Mesenchymal stem cell (in vitro differentiated cells and primary cell): ENCODE data around the gene RGMA.

Experiments used
- DNase-seq: peaks from one replicate; pipeline ENCODE4 v3.0.0-alpha.2; 2013
- H2AFZ ChIP-seq: one replicate; pipeline ENCODE4 v1.6.1; 2013; ENCODE audit warnings: low read depth, mild to moderate bottlenecking, control low read depth, inconsistent platforms, low read length, moderate library complexity
- H2AK5ac ChIP-seq: 2 replicates; pipeline ENCODE4 v1.6.1; 2013; ENCODE audit warnings: low read length, moderate library complexity, mild to moderate bottlenecking, inconsistent platforms; ENCODE audit not compliant: severe bottlenecking
- H2BK120ac ChIP-seq: one replicate; pipeline ENCODE4 v1.6.1; 2013; ENCODE audit warnings: low read depth, mild to moderate bottlenecking, inconsistent platforms, low read length, moderate library complexity
- H2BK12ac ChIP-seq, 2 experiments: one replicate each; pipeline ENCODE4 v1.6.1; 2013; ENCODE audit warnings: inconsistent platforms in 2 of 2, low read length in 2 of 2, mild to moderate bottlenecking in 2 of 2, moderate library complexity in 2 of 2, control low read depth in 1 of 2
- H2BK15ac ChIP-seq: one replicate; pipeline ENCODE4 v1.6.1; 2013; ENCODE audit warnings: mild to moderate bottlenecking, low read depth, inconsistent platforms; ENCODE audit not compliant: poor library complexity, severe bottlenecking
- H2BK5ac ChIP-seq: 2 replicates; pipeline ENCODE4 v1.6.1; 2013; ENCODE audit warnings: low read depth, mild to moderate bottlenecking, low read length, control low read depth, inconsistent platforms; ENCODE audit not compliant: poor library complexity, severe bottlenecking
- H3K14ac ChIP-seq, 2 experiments: one replicate each; pipeline ENCODE4 v1.6.1; 2013; ENCODE audit warnings: inconsistent platforms in 2 of 2, low read length in 2 of 2, control low read depth in 1 of 2, mild to moderate bottlenecking in 1 of 2, moderate library complexity in 1 of 2
- H3K18ac ChIP-seq, 2 experiments: one replicate each; pipeline ENCODE4 v1.6.1; 2013; ENCODE audit warnings: inconsistent platforms in 2 of 2, low read length in 2 of 2, control low read depth in 1 of 2, low read depth in 1 of 2, mild to moderate bottlenecking in 1 of 2
- H3K23ac ChIP-seq, 2 experiments: one replicate each; pipeline ENCODE4 v1.6.1; 2013; ENCODE audit warnings: inconsistent platforms in 2 of 2, low read length in 2 of 2, mild to moderate bottlenecking in 2 of 2, moderate library complexity in 2 of 2, control low read depth in 1 of 2
- H3K27ac ChIP-seq: 2 replicates; pipeline ENCODE4 v1.5.1; 2013; ENCODE audit warnings: mild to moderate bottlenecking, moderate library complexity, low read length, control low read depth, inconsistent platforms; ENCODE audit not compliant: poor library complexity, severe bottlenecking
- H3K27me3 ChIP-seq, 2 experiments: 2 replicates each; pipeline versions ENCODE4 v1.6.1 to v1.7.0; 2013; ENCODE audit warnings: low read length in 2 of 2, mild to moderate bottlenecking in 2 of 2, moderate library complexity in 2 of 2, control low read depth in 1 of 2, inconsistent platforms in 1 of 2; ENCODE audit not compliant: control insufficient read depth in 1 of 2, insufficient read depth in 1 of 2
- H3K36me3 ChIP-seq, 2 experiments: 2 replicates each; pipeline versions ENCODE4 v1.6.1 to v1.7.0; 2013; ENCODE audit warnings: low read length in 2 of 2, control low read depth in 1 of 2, inconsistent platforms in 1 of 2, low read depth in 1 of 2, mild to moderate bottlenecking in 1 of 2; ENCODE audit not compliant: insufficient read depth in 2 of 2, control insufficient read depth in 1 of 2
- H3K4ac ChIP-seq, 2 experiments: one replicate each; pipeline ENCODE4 v1.6.1; 2013; ENCODE audit warnings: inconsistent platforms in 2 of 2, low read length in 2 of 2, mild to moderate bottlenecking in 2 of 2, moderate library complexity in 2 of 2, control low read depth in 1 of 2, low read depth in 1 of 2
- H3K4me1 ChIP-seq: 2 replicates; pipeline ENCODE4 v1.6.1; 2013; ENCODE audit warnings: low read depth, low read length, control low read depth; ENCODE audit not compliant: control insufficient read depth, insufficient read depth
- H3K4me2 ChIP-seq: 2 replicates; pipeline ENCODE4 v1.6.1; 2013; ENCODE audit warnings: low read length, mild to moderate bottlenecking, inconsistent platforms; ENCODE audit not compliant: poor library complexity, severe bottlenecking
- H3K4me3 ChIP-seq, 2 experiments: 2 replicates each; pipeline versions ENCODE4 v1.5.1 to v1.7.0; 2013; ENCODE audit warnings: low read length in 2 of 2, mild to moderate bottlenecking in 2 of 2, control low read depth in 1 of 2, low read depth in 1 of 2; ENCODE audit not compliant: insufficient read depth in 1 of 2
- H3K79me1 ChIP-seq: replicated peaks from 2 replicates; pipeline ENCODE4 v1.6.1; 2013; ENCODE audit warnings: mild to moderate bottlenecking, control low read depth, low read length, inconsistent platforms; ENCODE audit not compliant: poor library complexity, severe bottlenecking
- H3K9ac ChIP-seq: 2 replicates; pipeline ENCODE4 v1.7.0; 2013; ENCODE audit warnings: mild to moderate bottlenecking, low read length, moderate library complexity
- H3K9me3 ChIP-seq: 2 replicates; pipeline ENCODE4 v1.7.0; 2013; ENCODE audit warnings: mild to moderate bottlenecking, low read length; ENCODE audit not compliant: control insufficient read depth
- H4K8ac ChIP-seq: one replicate; pipeline ENCODE4 v1.6.1; 2013; ENCODE audit warnings: inconsistent platforms, mild to moderate bottlenecking, low read length, moderate library complexity
- H4K91ac ChIP-seq: one replicate; pipeline ENCODE4 v1.6.1; 2013; ENCODE audit warnings: mild to moderate bottlenecking, low read length, inconsistent platforms
- WGBS: methylation state at CpG from one replicate; pipeline ENCODE4 v1.1.7; 2013; ENCODE audit warnings: mixed read lengths; 5-methylcytosine and 5-hydroxymethylcytosine counted together

The RGMA gene

GRCh38 chr15:93093765-93094164 is 4.8 kb upstream of the RGMA start:
- H3K4me2 ChIP-seq: no peak overlapping the region

GRCh38 chr15:93091465-93091864 is 2.5 kb upstream of the RGMA start:
- H3K14ac ChIP-seq: no peak overlapping the region
- peaks cover 59 to 62% of the 10 kb centered on the region in 2 experiments for H3K27me3 ChIP-seq
- no peak overlapping the region for H2BK5ac ChIP-seq
- no peaks in the 10 kb centered on the region for H3K79me1 ChIP-seq
- no peak overlapping the region for H3K23ac ChIP-seq
- no peak overlapping the region for H3K27ac ChIP-seq
- no peak overlapping the region for H3K4ac ChIP-seq
- no peaks in the 10 kb centered on the region for H3K9me3 ChIP-seq
- H3K4me1 ChIP-seq: peaks cover 13% of the 10 kb centered on the region
- H3K4me3 ChIP-seq: no peak overlapping the region
- no peak overlapping the region for H3K18ac ChIP-seq
- no peak overlapping the region for H3K9ac ChIP-seq
- no peak overlapping the region for H2AK5ac ChIP-seq
- no peak for DNase-seq
- no peak overlapping the region for H2AFZ ChIP-seq
- H4K8ac ChIP-seq: no peak overlapping the region
- H3K4me2 ChIP-seq: no peak overlapping the region
- no peaks in the 10 kb centered on the region for H3K36me3 ChIP-seq
- WGBS: 69% methylated on average over 11 of the region's 11 CpGs
- H4K91ac ChIP-seq: no peak overlapping the region
- no peak overlapping the region for H2BK120ac ChIP-seq
- no peak overlapping the region for H2BK15ac ChIP-seq
- H2BK12ac ChIP-seq: no peak overlapping the region

More at GRCh38 chr15:93093765-93094164, 4.8 kb upstream of the RGMA start:
- no peak overlapping the region for H2AFZ ChIP-seq
- peaks cover 40 to 46% of the 10 kb centered on the region in 2 experiments for H3K27me3 ChIP-seq
- H2BK120ac ChIP-seq: no peak overlapping the region
- H2AK5ac ChIP-seq: no peak overlapping the region
- H3K23ac ChIP-seq: no peak overlapping the region
- H3K18ac ChIP-seq: no peak overlapping the region
- no peaks in the 10 kb centered on the region for H3K9me3 ChIP-seq
- no peak overlapping the region for H3K4me3 ChIP-seq
- H3K79me1 ChIP-seq: no peaks in the 10 kb centered on the region
- no peak for DNase-seq
- no peak overlapping the region for H2BK12ac ChIP-seq
- no peaks in the 10 kb centered on the region for H3K36me3 ChIP-seq
- no peak overlapping the region for H2BK15ac ChIP-seq
- H4K8ac ChIP-seq: no peak overlapping the region
- no peak overlapping the region for H3K27ac ChIP-seq
- 91% methylated on average over 6 of the region's 6 CpGs for WGBS
- H4K91ac ChIP-seq: no peak overlapping the region
- H3K4ac ChIP-seq: no peak overlapping the region
- H2BK5ac ChIP-seq: no peak overlapping the region
- H3K4me1 ChIP-seq: peaks cover 5% of the 10 kb centered on the region
- H3K14ac ChIP-seq: no peak overlapping the region
- no peak overlapping the region for H3K9ac ChIP-seq

GRCh38 chr15:93089727-93090305 is 805 bp upstream of the RGMA start:
- H3K4ac ChIP-seq: no peak overlapping the region
- no peak overlapping the region for H4K91ac ChIP-seq
- no peaks in the 10 kb centered on the region for H3K36me3 ChIP-seq
- H3K27ac ChIP-seq: no peak overlapping the region
- peaks cover 13% of the 10 kb centered on the region for H3K4me1 ChIP-seq
- WGBS: 11% methylated on average over 27 of the region's 29 CpGs
- H3K18ac ChIP-seq: no peak overlapping the region
- H2BK120ac ChIP-seq: no peak overlapping the region
- H3K4me3 ChIP-seq: peak overlapping the region in 1 of 2 experiments; percentile 41
- no peak overlapping the region for H3K14ac ChIP-seq
- H4K8ac ChIP-seq: no peak overlapping the region
- no peak overlapping the region for H3K23ac ChIP-seq
- no peak overlapping the region for H2BK12ac ChIP-seq
- no peak overlapping the region for H2BK15ac ChIP-seq
- no peak overlapping the region for H2AK5ac ChIP-seq
- H3K4me2 ChIP-seq: no peak overlapping the region
- no peak overlapping the region for H3K9ac ChIP-seq
- no peak overlapping the region for H2BK5ac ChIP-seq
- no peak for DNase-seq
- H3K9me3 ChIP-seq: no peaks in the 10 kb centered on the region
- H3K79me1 ChIP-seq: no peaks in the 10 kb centered on the region
- H2AFZ ChIP-seq: no peak overlapping the region
- peaks cover 75 to 78% of the 10 kb centered on the region in 2 experiments for H3K27me3 ChIP-seq

GRCh38 chr15:93088200-93088980 is 621 bp downstream of the RGMA start:
- WGBS: 2% methylated on average over 53 of the region's 85 CpGs
- peak; percentile 6 for DNase-seq
- Histone ChIP-seq H3K79me1 (no peaks in the 10 kb centered on the region), H4K8ac (no peak overlapping the region), H3K27ac (no peak overlapping the region), H3K4me1 (peaks cover 13% of the 10 kb centered on the region), H2BK5ac (no peak overlapping the region), H3K4me2 (peak overlapping the region; percentile 86), H3K9me3 (no peaks in the 10 kb centered on the region), H3K27me3 (peaks cover 75 to 85% of the 10 kb centered on the region in 2 experiments), H2AK5ac (no peak overlapping the region), H3K4me3 (peak overlapping the region; percentile 26 to 76), H3K18ac (no peak overlapping the region), H2BK15ac (no peak overlapping the region), H3K14ac (no peak overlapping the region), H4K91ac (no peak overlapping the region), H3K4ac (no peak overlapping the region), H2BK120ac (no peak overlapping the region), H2BK12ac (no peak overlapping the region), H3K9ac (peak overlapping the region; percentile 22), H3K36me3 (no peaks in the 10 kb centered on the region), H3K23ac (no peak overlapping the region), H2AFZ (no peak overlapping the region)
